Colonic mucosa (tissue), 4 donors: Measurements from ENCODE around the gene METTL17. TPM values are rescaled to one million over a fixed set of nuclear protein-coding genes. Genes with fewer than 3 reads are reported as not detected.

Experiments used
- DNase-seq: peaks from one replicate; pipeline ENCODE4 v3.0.0-alpha.2; 2020
- H3K27ac ChIP-seq: fragments of 200-600 bp; one replicate; pipeline ENCODE4 v1.8.0; 2021
- H3K27me3 ChIP-seq: fragments of 200-600 bp; one replicate; pipeline ENCODE4 v1.8.0; 2021
- H3K36me3 ChIP-seq: fragments of 200-600 bp; one replicate; pipeline ENCODE4 v1.8.0; 2021
- H3K4me1 ChIP-seq: fragments of 200-600 bp; one replicate; pipeline ENCODE4 v1.8.0; 2021; ENCODE audit warnings: mild to moderate bottlenecking
- H3K4me3 ChIP-seq: fragments of 200-600 bp; one replicate; pipeline ENCODE4 v1.8.0; 2021
- H3K9ac ChIP-seq, 2 donors: one replicate each; pipeline ENCODE4 v1.7.0; 2013; ENCODE audit warnings: control low read depth in 2 of 2, low read depth in 2 of 2, low read length in 2 of 2
- H3K9me3 ChIP-seq: fragments of 200-600 bp; one replicate; pipeline ENCODE4 v1.8.0; 2021
- CTCF ChIP-seq: fragments of 200-600 bp; IDR thresholded peaks from one replicate; pipeline ENCODE4 v1.8.0; 2022; ENCODE audit warnings: antibody characterized with exemption, mild to moderate bottlenecking
- intact Hi-C: fragments of 100-400 bp; cut with DNase I; formaldehyde crosslinking; loops from one replicate; pipeline ENCODE4 v1.14.1; 2022
- total RNA-seq, 2 donors: library from RNA; stranded (reverse); fragmentation: NEBNext Ultra II Directional in 1 of 2; extraction: Animal tissue kit (Norgen Biotek cat#: 25700) in 1 of 2; gene quantifications; one replicate each; pipeline ENCODE4 v1.2.1, GENCODE V29; 2021
- donor health status: healthy.
- donor health status: DM: no; HTN: no; CAD: no.
- donor health status: DM: no; HTN: no; CAD: no.

Gene METTL17
- total RNA-seq, 2 donors from 2014 or later: 59.6 to 79.3 TPM

- Histone ChIP-seq H3K36me3 (no peaks in the 10 kb centered on the region), H3K9ac (no peak overlapping the region), H3K27me3 (no peaks in the 10 kb centered on the region), H3K27ac (no peak overlapping the region), H3K4me3 (no peak overlapping the region), H3K9me3 (no peaks in the 10 kb centered on the region), H3K4me1 (no peaks in the 10 kb centered on the region)
- no peak for DNase-seq
- intact Hi-C loops: no loop called here
- no peak for TF ChIP-seq CTCF
These were observed 21.4 kb downstream of the METTL17 start for GRCh38 chr14:21011136-21011535.

- Histone ChIP-seq H3K9ac (no peak overlapping the region), H3K36me3 (peaks cover 4% of the 10 kb centered on the region), H3K4me1 (no peaks in the 10 kb centered on the region), H3K27ac (no peak overlapping the region), H3K9me3 (no peaks in the 10 kb centered on the region), H3K4me3 (no peak overlapping the region), H3K27me3 (no peaks in the 10 kb centered on the region)
- peak; percentile 86 for TF ChIP-seq CTCF
- intact Hi-C loops: loop anchor here (2.0 to 5.0 kb wide), 2 partner anchors 26 to 78 kb away; no protein-coding TSS in a partner anchor
- DNase-seq: peak; percentile 95
These were observed 25.0 kb downstream of the METTL17 start for GRCh38 chr14:21014761-21015190.

GRCh38 chr14:21015312-21015711 lies 25.5 kb downstream of the METTL17 start:
- intact Hi-C loops: loop anchor here (2.0 to 5.0 kb wide), 2 partner anchors 25 to 77 kb away; no protein-coding TSS in a partner anchor
- Histone ChIP-seq H3K27me3 (no peaks in the 10 kb centered on the region), H3K4me1 (no peaks in the 10 kb centered on the region), H3K9ac (no peak overlapping the region), H3K4me3 (no peak overlapping the region), H3K36me3 (peaks cover 4% of the 10 kb centered on the region), H3K9me3 (no peaks in the 10 kb centered on the region), H3K27ac (no peak overlapping the region)
- TF ChIP-seq CTCF: no peak
- DNase-seq: no peak

- H3K9me3 ChIP-seq: no peaks in the 10 kb centered on the region
- no peak overlapping the region for H3K27ac ChIP-seq
- no peaks in the 10 kb centered on the region for H3K27me3 ChIP-seq
- no peak overlapping the region for H3K4me3 ChIP-seq
- no peak for DNase-seq
- H3K36me3 ChIP-seq: peaks cover 4% of the 10 kb centered on the region
- no peaks in the 10 kb centered on the region for H3K4me1 ChIP-seq
- intact Hi-C loops: loop anchor here (5.0 kb wide), 1 partner anchor 76 kb away; no protein-coding TSS in a partner anchor
- no peak for TF ChIP-seq CTCF
- no peak overlapping the region for H3K9ac ChIP-seq
These were observed 26.8 kb downstream of the METTL17 start for GRCh38 chr14:21016413-21017190.

- no peak for DNase-seq
- Histone ChIP-seq H3K36me3 (peaks cover 4% of the 10 kb centered on the region), H3K9ac (no peak overlapping the region), H3K27me3 (no peaks in the 10 kb centered on the region), H3K9me3 (no peaks in the 10 kb centered on the region), H3K27ac (no peak overlapping the region), H3K4me3 (no peak overlapping the region), H3K4me1 (no peaks in the 10 kb centered on the region)
- TF ChIP-seq CTCF: no peak
- intact Hi-C loops: loop anchor here (5.0 kb wide), 1 partner anchor 75 kb away; no protein-coding TSS in a partner anchor
These were observed 27.9 kb downstream of the METTL17 start for GRCh38 chr14:21017528-21018245.
